Activated CD8-positive, alpha-beta memory T cell treated with anti-CD3 and anti-CD28 coated beads for 24 hours (primary cell): ENCODE data around the gene MLX.
"Not testable (repeated sequence)": the region's sequence is repeated elsewhere in the genome, so short reads cannot be mapped to it uniquely, and the experiment has no call there.

ENCODE experiments used
- DNase-seq: peaks from one replicate; pipeline ENCODE4 v3.0.0-alpha.2; 2020

Gene MLX

GRCh38 chr17:42581744-42582270 is 14.9 kb downstream of the MLX start:
- no peak for DNase-seq

GRCh38 chr17:42584880-42585279 is 18.0 kb downstream of the MLX start:
- no peak for DNase-seq

GRCh38 chr17:42585353-42585752 is 18.5 kb downstream of the MLX start:
- no peak for DNase-seq

- DNase-seq = no peak
Measured at GRCh38 chr17:42586514-42587230, 19.8 kb downstream of the MLX start.

- DNase-seq = no peak
Measured at GRCh38 chr17:42590886-42591285, 24.0 kb downstream of the MLX start.

GRCh38 chr17:42591411-42591810 is 24.5 kb downstream of the MLX start:
- DNase-seq = no peak

- DNase-seq = no peak
Measured at GRCh38 chr17:42596386-42596785, 29.5 kb downstream of the MLX start.

- DNase-seq = no peak
Measured at GRCh38 chr17:42598905-42599304, 32.0 kb downstream of the MLX start.

- DNase-seq = no peak
Measured at GRCh38 chr17:42603318-42603717, 36.4 kb downstream of the MLX start.

- DNase-seq = no peak
Measured at GRCh38 chr17:42607769-42608168, 40.9 kb downstream of the MLX start.

GRCh38 chr17:42608305-42609181 is 41.6 kb downstream of the MLX start:
- no peak for DNase-seq

- peak; percentile 99 for DNase-seq
Measured at GRCh38 chr17:42609182-42609813, 42.4 kb downstream of the MLX start, which contains the start of the genes RETREG3 and TUBG1. Gene RETREG3, minus strand, starts transcription at chr17:42609374. Its CDS starts 50 bp downstream, at chr17:42609324. Gene TUBG1, plus strand, starts transcription at chr17:42609683. Its CDS starts 55 bp downstream, at chr17:42609738.

GRCh38 chr17:42609814-42610801 is 43.2 kb downstream of the MLX start:
- DNase-seq = peak; percentile 60

GRCh38 chr17:42612013-42612412 is 45.1 kb downstream of the MLX start:
- DNase-seq = no peak

GRCh38 chr17:42613699-42614295 is 46.9 kb downstream of the MLX start:
- no peak for DNase-seq

- DNase-seq = no peak
Measured at GRCh38 chr17:42617956-42618431, 51.1 kb downstream of the MLX start.

- no peak for DNase-seq
Measured at GRCh38 chr17:42618442-42619150, 51.7 kb downstream of the MLX start.

GRCh38 chr17:42621987-42622386 is 55.1 kb downstream of the MLX start:
- DNase-seq = not testable (repeated sequence)
